Medulla oblongata (tissue), 1 donor: ENCODE data around the gene ZDHHC1.
"Not testable (repeated sequence)": the region's sequence is repeated elsewhere in the genome, so short reads cannot be mapped to it uniquely, and the experiment has no call there.

Experiments used
- DNase-seq: peaks from one replicate; pipeline ENCODE4 v3.0.0-alpha.2; 2015; ENCODE audit errors: extremely low spot score

Gene ZDHHC1

DNA sequence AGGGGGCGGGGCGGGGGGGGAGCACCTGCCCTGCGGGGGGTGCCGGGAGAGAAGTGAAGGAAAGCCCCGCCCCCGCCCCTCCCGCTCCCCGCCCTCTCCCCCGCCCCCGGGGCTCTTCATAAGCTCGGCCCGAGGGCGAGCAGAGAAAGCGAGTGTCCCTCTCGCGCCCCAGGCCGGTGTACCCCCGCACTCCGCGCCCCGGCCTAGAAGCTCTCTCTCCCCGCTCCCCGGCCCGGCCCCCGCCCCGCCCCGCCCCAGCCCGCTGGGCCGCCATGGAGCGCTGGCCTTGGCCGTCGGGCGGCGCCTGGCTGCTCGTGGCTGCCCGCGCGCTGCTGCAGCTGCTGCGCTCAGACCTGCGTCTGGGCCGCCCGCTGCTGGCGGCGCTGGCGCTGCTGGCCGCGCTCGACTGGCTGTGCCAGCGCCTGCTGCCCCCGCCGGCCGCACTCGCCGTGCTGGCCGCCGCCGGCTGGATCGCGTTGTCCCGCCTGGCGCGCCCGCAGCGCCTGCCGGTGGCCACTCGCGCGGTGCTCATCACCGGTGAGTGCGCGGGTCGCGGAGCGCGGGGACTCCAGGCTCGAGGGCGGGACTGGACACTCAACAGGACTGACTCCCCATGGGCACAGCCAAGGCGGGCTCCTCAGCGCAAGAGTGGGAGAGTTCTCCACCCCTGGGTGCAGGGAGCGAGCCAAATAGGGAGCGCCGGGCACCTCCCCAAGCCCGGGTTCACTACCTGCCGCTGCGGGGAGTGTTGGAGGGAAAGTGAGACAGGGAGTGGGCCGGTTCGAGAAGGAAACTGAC, 14.9 kb upstream of the ZDHHC1 start, which contains the start of gene HSD11B2:
HSD11B2 (plus strand) TSS at position 145 of the 798 bp plus-strand sequence; CDS start at position 273, 128 bp downstream.
- DNase-seq, result peak; percentile 41

- no peak for DNase-seq
These were observed 14.3 kb upstream of the ZDHHC1 start for GRCh38 chr16:67430504-67430976.

DNA sequence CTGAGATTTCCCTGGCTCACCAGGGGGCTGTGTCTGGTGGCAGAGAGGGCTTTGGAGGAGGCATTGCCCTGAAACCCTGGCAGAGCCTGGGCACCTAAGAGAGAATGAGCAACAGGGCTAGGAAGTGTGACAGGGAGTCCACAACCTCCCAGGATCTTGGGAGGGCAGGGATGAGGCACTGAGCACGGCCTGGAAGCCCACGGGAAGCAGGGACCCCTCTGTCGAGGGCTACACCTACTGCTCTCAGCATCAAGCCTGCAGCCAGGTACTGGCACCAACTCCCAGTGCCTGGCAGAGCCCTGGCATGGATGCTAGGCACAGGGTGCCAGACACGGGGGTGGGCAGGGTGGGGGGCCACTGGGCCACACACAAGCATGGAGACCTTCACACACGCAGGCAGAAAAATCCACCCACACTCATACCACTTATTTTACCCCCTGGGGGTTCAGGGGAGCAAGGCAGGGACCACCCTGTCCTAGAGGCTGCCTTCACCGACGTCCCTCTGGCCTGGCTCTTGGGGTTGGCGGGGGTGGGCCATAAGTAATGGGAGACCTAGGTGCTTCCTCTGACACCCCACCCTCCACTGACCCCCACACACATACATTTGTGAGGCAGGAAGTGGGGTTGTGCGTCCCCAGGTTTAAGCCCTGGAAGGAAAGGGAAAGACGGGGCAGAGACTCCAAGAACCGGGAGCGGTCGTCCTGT, 13.7 kb upstream of the ZDHHC1 start:
- no peak for DNase-seq

- DNase-seq, result no peak
These were observed 12.9 kb upstream of the ZDHHC1 start for GRCh38 chr16:67429053-67429798.

GRCh38 chr16:67428146-67428731, 12.0 kb upstream of the ZDHHC1 start:
- peak; percentile 67 for DNase-seq

DNA sequence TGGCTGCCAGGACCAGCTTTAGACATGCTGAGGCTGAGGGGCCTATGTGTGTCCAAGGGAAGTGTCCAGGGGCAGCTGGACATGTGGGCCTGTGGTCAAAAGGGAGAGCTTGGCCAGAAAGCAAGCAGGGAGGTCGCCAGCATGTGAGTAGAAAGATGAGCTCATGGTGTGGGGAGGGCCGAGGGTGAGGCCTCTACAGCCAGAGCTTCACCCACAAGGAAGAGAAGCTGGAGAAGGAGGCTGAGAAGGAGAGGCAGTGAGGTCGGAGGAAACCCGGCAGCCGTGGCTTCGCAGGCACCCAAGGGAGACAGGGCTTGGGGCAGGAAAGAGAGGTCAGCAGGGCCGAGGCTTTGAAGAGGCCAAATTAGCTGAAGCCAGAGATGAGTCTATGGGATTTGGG, 10.7 kb upstream of the ZDHHC1 start:
- no peak for DNase-seq

GRCh38 chr16:67426022-67426421, 9.7 kb upstream of the ZDHHC1 start:
- no peak for DNase-seq

- no peak for DNase-seq
These were observed 9.3 kb upstream of the ZDHHC1 start for GRCh38 chr16:67425580-67425979.

DNA sequence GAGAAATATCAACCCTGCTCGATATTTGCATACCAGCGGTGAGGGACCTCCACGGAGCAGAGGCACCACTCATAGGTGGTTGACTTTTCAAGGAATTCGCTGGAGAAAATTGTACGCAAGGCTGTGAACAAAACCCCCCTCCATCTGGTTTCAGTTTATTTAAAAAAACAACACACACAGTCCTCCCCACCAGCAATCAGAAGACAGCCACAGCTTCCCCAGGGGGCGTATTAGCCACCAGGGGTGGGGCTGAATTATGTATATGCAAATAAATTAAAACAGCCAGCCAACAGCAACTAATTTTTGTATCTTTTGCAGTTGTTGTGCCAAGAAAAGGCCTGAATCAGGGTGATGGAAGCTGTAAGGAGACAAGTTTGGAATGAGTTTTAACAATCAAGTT, 8.8 kb upstream of the ZDHHC1 start:
- no peak for DNase-seq

DNA sequence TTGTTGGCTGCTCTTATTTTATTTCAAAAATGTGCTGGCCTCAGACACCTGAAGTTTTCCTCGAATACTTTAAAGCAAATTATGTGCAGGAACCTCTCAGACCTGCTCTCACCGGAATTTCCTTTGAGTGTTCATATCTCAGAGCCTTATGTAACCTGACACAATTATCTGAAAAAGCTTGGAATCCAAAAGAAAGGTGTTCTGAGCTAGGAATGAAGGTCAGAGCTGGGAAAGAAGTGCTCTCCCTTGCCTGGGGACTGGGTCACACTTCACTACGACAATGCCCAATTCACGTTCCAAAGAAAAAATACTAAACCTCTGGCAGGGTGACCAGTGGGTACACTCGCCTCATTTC, 8.0 kb upstream of the ZDHHC1 start:
- no peak for DNase-seq

- DNase-seq, result no peak
These were observed 7.5 kb upstream of the ZDHHC1 start for GRCh38 chr16:67423611-67424260.

GRCh38 chr16:67423015-67423414, 6.7 kb upstream of the ZDHHC1 start:
- no peak for DNase-seq

GRCh38 chr16:67421030-67421429, 4.8 kb upstream of the ZDHHC1 start:
- no peak for DNase-seq

GRCh38 chr16:67419931-67420330, 3.7 kb upstream of the ZDHHC1 start:
- no peak for DNase-seq

- DNase-seq, result no peak
These were observed 3.2 kb upstream of the ZDHHC1 start for GRCh38 chr16:67419502-67419901.

GRCh38 chr16:67417333-67418061, 1.2 kb upstream of the ZDHHC1 start:
- DNase-seq, result no peak

- not testable (repeated sequence) for DNase-seq
These were observed 856 bp downstream of the ZDHHC1 start for GRCh38 chr16:67415421-67415820.

DNA sequence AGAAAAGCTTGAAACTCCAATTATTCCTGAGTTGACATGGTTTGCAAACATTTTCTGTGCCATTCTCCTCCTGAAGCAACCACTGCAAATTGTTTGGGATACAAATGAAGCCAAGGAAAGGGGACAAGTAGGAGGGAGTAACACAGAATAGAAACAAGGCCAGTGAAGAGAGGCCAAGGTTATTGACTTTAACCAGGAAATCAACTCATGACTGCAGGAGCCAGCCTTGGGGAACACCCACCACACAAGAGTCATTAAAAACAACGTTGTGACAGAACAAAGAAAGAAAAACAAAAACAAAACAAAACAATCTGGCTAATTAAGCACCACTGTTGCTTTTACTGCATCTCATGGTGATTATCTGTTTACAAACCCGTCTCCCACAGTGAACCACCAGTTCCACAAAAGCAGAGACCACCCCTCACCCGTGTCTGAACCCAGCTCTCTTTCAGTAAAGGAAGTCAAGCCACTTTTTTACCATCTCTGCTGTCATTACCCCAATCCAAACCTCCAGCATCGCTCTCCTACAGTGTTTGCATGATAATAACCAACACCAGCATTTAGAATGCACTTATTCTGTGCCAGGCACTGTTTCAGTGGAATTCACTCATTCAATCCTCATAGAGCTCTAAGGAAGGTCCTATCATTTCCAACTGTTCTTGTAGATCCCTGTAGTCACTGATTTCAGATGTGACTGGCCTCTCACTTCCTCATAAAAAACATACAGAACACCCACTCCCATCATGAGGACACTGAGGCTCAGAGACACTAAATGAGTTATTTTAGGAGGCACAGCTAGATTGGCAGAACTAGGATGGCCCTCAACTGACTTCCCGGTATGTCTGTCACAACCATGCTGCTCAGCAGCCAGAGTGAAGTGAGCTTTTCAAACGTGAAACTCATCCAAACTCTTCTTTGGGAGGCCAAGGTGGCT, 2.0 kb downstream of the ZDHHC1 start:
- peak; percentile 28 for DNase-seq

GRCh38 chr16:67412294-67412693, 4.0 kb downstream of the ZDHHC1 start:
- DNase-seq, result no peak

- DNase-seq, result no peak
These were observed 4.9 kb downstream of the ZDHHC1 start for GRCh38 chr16:67411339-67411738.
